ENCODE measurements around the gene EPB41L2.

DNA sequence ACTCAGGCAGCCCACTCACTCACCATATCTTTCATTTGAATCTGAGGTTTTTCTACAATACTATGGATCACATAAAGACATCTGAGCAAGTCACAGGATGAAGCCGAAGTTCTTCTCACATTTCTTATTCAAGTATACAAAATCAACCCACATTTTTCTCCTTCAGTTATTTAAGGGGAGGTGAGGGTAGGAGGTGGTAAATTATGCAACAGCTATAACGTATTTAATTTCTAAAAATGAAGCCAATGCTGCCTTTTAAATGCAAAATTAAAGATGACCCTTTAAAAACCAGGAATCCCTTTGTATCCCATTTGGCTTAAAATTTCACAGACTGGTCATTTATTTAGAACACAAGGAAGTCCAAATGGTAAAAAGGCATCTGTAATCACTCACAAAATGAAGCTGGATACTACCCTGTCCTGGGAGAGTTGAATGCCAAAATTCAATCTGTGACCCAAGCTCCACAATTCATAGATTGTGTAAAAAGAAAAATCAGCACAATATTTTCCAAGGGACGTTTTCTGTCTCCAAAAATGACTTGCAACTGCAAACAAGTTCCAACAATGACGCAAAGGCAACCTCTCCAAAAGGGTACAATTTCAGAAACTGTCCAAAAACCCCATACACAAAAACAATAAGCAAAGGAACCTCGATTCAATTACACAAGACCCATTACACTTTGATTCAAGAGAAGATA lies 48.8 kb downstream of the EPB41L2 start:
- TF ChIP-seq EZH2 (IDR thresholded peaks at IDR 0.05; ENCODE audit: insufficient read depth, poor library complexity, severe bottlenecking), result no peak
- no peak for TF ChIP-seq EZH2phosphoT487 (IDR thresholded peaks at IDR 0.05; ENCODE audit: insufficient read depth, low read depth)
